Ishikawa (cell line): ENCODE data around the gene BMPER.

Experiments used
- CEBPB ChIP-seq: IDR thresholded peaks from 2 replicates; pipeline ENCODE4 v1.6.1; 2012
- CREB1 ChIP-seq: IDR thresholded peaks from 2 replicates; pipeline ENCODE4 v1.6.1; 2012; ENCODE audit warnings: low read depth
- EGR1 ChIP-seq: IDR thresholded peaks from 2 replicates; pipeline ENCODE4 v1.6.1; 2012
- EP300 ChIP-seq: IDR thresholded peaks from 2 replicates; pipeline ENCODE4 v1.6.1; 2012; ENCODE audit warnings: borderline replicate concordance
- FOXM1 ChIP-seq: IDR thresholded peaks from 2 replicates; pipeline ENCODE4 v1.6.1; 2012; ENCODE audit warnings: low read depth, borderline replicate concordance
- NFIC ChIP-seq: IDR thresholded peaks from 2 replicates; pipeline ENCODE4 v1.6.1; 2012
- RAD21 ChIP-seq: IDR thresholded peaks from 2 replicates; pipeline ENCODE4 v1.6.1; 2012; ENCODE audit warnings: low read depth
- TAF1 ChIP-seq: IDR thresholded peaks from 2 replicates; pipeline ENCODE4 v1.6.1; 2012; ENCODE audit warnings: low read depth, mild to moderate bottlenecking
- TCF12 ChIP-seq: IDR thresholded peaks from 2 replicates; pipeline ENCODE4 v1.6.1; 2012; ENCODE audit warnings: low read depth
- TEAD4 ChIP-seq: IDR thresholded peaks from 2 replicates; pipeline ENCODE4 v1.6.1; 2012
- YY1 ChIP-seq: IDR thresholded peaks from 2 replicates; pipeline ENCODE4 v1.6.1; 2012; ENCODE audit warnings: low read depth
- ZBTB7A ChIP-seq: IDR thresholded peaks from 2 replicates; pipeline ENCODE4 v1.6.1; 2012; ENCODE audit warnings: low read depth
- TF ChIP-seq, protein P1 (sequence below): IDR thresholded peaks from 2 replicates; pipeline ENCODE4 v1.6.1; 2012
- TF ChIP-seq, protein P2 (sequence below): IDR thresholded peaks from 2 replicates; pipeline ENCODE4 v1.6.1; 2012; ENCODE audit warnings: low read depth, mild to moderate bottlenecking
- TF ChIP-seq, protein P3 (sequence below): IDR thresholded peaks from 2 replicates; pipeline ENCODE4 v1.6.1; 2012

The BMPER gene

DNA sequence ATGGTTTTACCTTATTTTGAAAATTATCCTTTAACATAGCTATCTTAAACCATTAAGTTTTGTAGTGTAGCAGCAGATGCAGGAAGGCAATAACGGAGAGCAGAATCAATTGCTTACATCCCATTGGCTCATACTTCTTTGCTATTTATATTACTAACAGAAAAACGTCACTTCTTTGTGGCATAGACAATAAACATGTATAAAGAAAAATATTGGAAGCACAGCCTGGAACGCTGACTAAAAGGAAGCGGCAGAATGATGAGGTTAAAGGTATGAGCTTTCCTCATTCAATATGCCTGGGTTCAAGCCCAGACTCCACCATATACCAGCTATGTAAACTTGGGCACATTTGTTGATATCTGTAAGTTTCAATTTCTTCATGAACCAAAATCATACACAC is 24.0 kb upstream of the BMPER start:
- no peak for TF ChIP-seq RAD21
- TF ChIP-seq, protein P1, sequence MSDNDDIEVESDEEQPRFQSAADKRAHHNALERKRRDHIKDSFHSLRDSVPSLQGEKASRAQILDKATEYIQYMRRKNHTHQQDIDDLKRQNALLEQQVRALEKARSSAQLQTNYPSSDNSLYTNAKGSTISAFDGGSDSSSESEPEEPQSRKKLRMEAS = no peak
- TF ChIP-seq, protein P2, sequence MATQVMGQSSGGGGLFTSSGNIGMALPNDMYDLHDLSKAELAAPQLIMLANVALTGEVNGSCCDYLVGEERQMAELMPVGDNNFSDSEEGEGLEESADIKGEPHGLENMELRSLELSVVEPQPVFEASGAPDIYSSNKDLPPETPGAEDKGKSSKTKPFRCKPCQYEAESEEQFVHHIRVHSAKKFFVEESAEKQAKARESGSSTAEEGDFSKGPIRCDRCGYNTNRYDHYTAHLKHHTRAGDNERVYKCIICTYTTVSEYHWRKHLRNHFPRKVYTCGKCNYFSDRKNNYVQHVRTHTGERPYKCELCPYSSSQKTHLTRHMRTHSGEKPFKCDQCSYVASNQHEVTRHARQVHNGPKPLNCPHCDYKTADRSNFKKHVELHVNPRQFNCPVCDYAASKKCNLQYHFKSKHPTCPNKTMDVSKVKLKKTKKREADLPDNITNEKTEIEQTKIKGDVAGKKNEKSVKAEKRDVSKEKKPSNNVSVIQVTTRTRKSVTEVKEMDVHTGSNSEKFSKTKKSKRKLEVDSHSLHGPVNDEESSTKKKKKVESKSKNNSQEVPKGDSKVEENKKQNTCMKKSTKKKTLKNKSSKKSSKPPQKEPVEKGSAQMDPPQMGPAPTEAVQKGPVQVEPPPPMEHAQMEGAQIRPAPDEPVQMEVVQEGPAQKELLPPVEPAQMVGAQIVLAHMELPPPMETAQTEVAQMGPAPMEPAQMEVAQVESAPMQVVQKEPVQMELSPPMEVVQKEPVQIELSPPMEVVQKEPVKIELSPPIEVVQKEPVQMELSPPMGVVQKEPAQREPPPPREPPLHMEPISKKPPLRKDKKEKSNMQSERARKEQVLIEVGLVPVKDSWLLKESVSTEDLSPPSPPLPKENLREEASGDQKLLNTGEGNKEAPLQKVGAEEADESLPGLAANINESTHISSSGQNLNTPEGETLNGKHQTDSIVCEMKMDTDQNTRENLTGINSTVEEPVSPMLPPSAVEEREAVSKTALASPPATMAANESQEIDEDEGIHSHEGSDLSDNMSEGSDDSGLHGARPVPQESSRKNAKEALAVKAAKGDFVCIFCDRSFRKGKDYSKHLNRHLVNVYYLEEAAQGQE = no peak
- no peak for TF ChIP-seq FOXM1
- TF ChIP-seq, protein P3, sequence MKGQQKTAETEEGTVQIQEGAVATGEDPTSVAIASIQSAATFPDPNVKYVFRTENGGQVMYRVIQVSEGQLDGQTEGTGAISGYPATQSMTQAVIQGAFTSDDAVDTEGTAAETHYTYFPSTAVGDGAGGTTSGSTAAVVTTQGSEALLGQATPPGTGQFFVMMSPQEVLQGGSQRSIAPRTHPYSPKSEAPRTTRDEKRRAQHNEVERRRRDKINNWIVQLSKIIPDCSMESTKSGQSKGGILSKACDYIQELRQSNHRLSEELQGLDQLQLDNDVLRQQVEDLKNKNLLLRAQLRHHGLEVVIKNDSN = no peak
- no peak for TF ChIP-seq TAF1
- TF ChIP-seq TCF12 = no peak
- TF ChIP-seq NFIC = no peak
- TF ChIP-seq TEAD4 = no peak
- TF ChIP-seq EGR1 = no peak
- no peak for TF ChIP-seq YY1
- no peak for TF ChIP-seq ZBTB7A
- TF ChIP-seq EP300 = no peak

DNA sequence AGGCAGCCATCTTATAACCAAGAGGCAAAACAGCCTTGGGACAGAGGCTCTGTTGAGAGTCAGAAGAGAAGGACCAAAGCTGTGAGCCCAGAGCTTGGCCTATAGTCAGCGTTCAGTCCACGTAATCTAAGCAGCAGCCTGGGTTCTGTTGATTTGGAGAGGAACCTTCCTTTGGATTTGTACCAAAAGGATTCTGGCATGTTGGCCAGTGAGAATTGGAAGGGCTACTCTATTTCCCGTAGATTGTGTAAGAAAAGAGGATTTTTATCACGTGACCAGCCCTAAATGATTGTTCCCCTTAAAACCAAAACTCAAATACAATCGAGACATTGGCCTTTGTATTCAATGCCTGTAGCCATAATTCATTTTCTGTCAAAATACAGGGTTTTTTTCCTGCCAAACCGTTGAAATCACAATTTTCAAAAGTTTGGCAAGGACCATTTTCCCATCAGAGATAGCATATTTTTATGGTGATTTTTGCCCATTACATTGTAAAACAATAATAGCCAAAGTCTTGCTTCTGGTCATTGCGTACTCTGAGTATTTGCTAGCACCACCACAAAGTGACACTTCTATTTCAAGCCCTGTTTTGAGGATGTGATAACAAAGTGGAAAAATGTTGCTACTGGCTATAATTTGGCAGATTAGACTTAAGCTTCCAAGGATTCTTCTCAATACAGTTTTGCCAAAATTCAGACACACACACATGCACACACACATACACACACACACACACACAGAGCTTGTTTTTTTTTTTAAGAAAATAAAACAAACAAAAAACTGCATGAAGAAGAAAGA is 23.1 kb upstream of the BMPER start:
- TF ChIP-seq YY1 = no peak
- no peak for TF ChIP-seq ZBTB7A
- TF ChIP-seq, protein P1 = no peak
- TF ChIP-seq CEBPB = no peak
- no peak for TF ChIP-seq TEAD4
- no peak for TF ChIP-seq CREB1
- TF ChIP-seq, protein P3 = no peak
- no peak for TF ChIP-seq NFIC
- TF ChIP-seq RAD21 = no peak
- TF ChIP-seq TAF1 = no peak
- TF ChIP-seq, protein P2 = no peak
- no peak for TF ChIP-seq FOXM1
- TF ChIP-seq EP300 = no peak
- no peak for TF ChIP-seq TCF12
- TF ChIP-seq EGR1 = no peak

DNA sequence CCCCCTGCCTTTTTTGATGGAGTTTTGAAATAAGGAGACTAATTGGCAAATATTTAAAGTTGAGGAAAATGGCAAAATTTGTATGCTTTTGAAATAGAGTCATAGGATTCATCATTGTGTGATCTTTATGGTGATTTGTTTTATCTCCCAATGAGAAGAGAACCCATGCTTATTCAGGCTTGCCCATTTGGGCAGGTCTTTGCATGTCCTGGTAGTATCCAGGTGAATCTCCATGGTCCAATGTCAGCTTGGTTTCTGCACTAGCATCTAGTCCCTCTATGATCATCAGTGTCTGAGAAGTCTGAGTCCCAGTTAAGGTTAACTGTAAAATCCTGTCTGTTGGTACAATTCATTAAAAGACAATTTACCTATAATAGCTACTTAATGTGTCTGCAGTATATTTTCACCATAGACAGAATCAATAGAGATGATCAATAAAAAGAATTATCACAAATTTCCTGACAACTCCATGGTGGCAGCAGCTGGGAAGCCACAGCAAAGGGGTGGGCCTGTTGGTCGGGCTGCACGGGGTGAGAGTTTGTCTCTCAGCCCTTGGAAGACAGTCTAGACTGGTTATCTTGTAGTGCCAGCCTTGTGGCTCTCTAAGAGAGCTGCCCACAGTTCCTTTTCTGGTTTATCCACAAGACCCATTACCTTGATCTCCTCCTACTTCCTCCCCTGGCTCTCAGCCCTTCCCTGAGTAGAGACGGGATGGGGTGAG is 22.2 kb upstream of the BMPER start:
- no peak for TF ChIP-seq CEBPB
- TF ChIP-seq EP300 = no peak
- no peak for TF ChIP-seq ZBTB7A
- no peak for TF ChIP-seq TAF1
- no peak for TF ChIP-seq RAD21
- TF ChIP-seq YY1 = no peak
- TF ChIP-seq, protein P3 = no peak
- TF ChIP-seq, protein P2 = no peak
- no peak for TF ChIP-seq TCF12
- no peak for TF ChIP-seq FOXM1
- TF ChIP-seq CREB1 = no peak
- no peak for TF ChIP-seq NFIC
- TF ChIP-seq EGR1 = no peak
- TF ChIP-seq, protein P1 = no peak
- TF ChIP-seq TEAD4 = no peak
